NCI-H524 (cell line): ENCODE measurements around the gene RAE1.
"Not testable (repeated sequence)": the region's sequence is repeated elsewhere in the genome, so short reads cannot be mapped to it uniquely, and the experiment has no call there.

ENCODE experiments used
- DNase-seq, 2 experiments: peaks; one replicate each; lab custom pipeline; 2025; lab: John Stamatoyannopoulos, UW

The RAE1 gene

GRCh38 chr20:57415771-57416170 is 64.7 kb downstream of the RAE1 start:
- DNase-seq = no peak

GRCh38 chr20:57416296-57417022 is 65.4 kb downstream of the RAE1 start:
- no peak for DNase-seq

GRCh38 chr20:57417051-57417689 is 66.1 kb downstream of the RAE1 start:
- DNase-seq = peak; percentile 14 to 54

GRCh38 chr20:57417830-57418780 is 67.0 kb downstream of the RAE1 start:
- no peak for DNase-seq

GRCh38 chr20:57419479-57419878 is 68.4 kb downstream of the RAE1 start:
- DNase-seq = not testable (repeated sequence)

GRCh38 chr20:57420571-57421252 is 69.7 kb downstream of the RAE1 start:
- DNase-seq = no peak

- no peak for DNase-seq
Observed at GRCh38 chr20:57421253-57422220, 70.5 kb downstream of the RAE1 start.

- no peak for DNase-seq
Observed at GRCh38 chr20:57422254-57422653, 71.2 kb downstream of the RAE1 start.

GRCh38 chr20:57425150-57426013 is 74.3 kb downstream of the RAE1 start:
- peak; percentile 28 to 53 for DNase-seq

- DNase-seq = no peak
Observed at GRCh38 chr20:57426271-57426689, 75.2 kb downstream of the RAE1 start.

- no peak for DNase-seq
Observed at GRCh38 chr20:57426831-57427230, 75.8 kb downstream of the RAE1 start.

- DNase-seq = no peak
Observed at GRCh38 chr20:57428324-57429158, 77.5 kb downstream of the RAE1 start.
